ENCODE measurements around the gene COQ8B.
"Not testable (repeated sequence)": the region's sequence is repeated elsewhere in the genome, so short reads cannot be mapped to it uniquely, and the experiment has no call there.

Gene COQ8B

GRCh38 chr19:40716482-40717324, at the start of gene COQ8B, which contains the start of gene ITPKC:
COQ8B (minus strand) TSS chr19:40716886; CDS start chr19:40714632, 2,254 bp downstream.
ITPKC (plus strand) TSS chr19:40717112; CDS start chr19:40717136, 24 bp downstream.
- DNase-seq (ENCODE audit: low read depth): peak; percentile 100

GRCh38 chr19:40766385-40766784, 49.7 kb upstream of the COQ8B start:
- DNase-seq (ENCODE audit: low read depth): not testable (repeated sequence)

- no peak for DNase-seq (ENCODE audit: low read depth)
These were observed 47.3 kb upstream of the COQ8B start for GRCh38 chr19:40763963-40764362.

- no peak for DNase-seq (ENCODE audit: low read depth)
These were observed 46.8 kb upstream of the COQ8B start for GRCh38 chr19:40763526-40763925.

- DNase-seq (ENCODE audit: low read depth): no peak
These were observed 46.2 kb upstream of the COQ8B start for GRCh38 chr19:40762754-40763470.

GRCh38 chr19:40759352-40759751, 42.7 kb upstream of the COQ8B start:
- DNase-seq (ENCODE audit: low read depth): no peak

GRCh38 chr19:40758491-40758890, 41.8 kb upstream of the COQ8B start:
- no peak for DNase-seq (ENCODE audit: low read depth)

GRCh38 chr19:40756502-40757110, 39.9 kb upstream of the COQ8B start:
- DNase-seq (ENCODE audit: low read depth): no peak

GRCh38 chr19:40755791-40756190, 39.1 kb upstream of the COQ8B start:
- no peak for DNase-seq (ENCODE audit: low read depth)

GRCh38 chr19:40755248-40755624, 38.5 kb upstream of the COQ8B start:
- DNase-seq (ENCODE audit: low read depth): no peak

- DNase-seq (ENCODE audit: low read depth): no peak
These were observed 38.0 kb upstream of the COQ8B start for GRCh38 chr19:40754611-40755247.

GRCh38 chr19:40752257-40752781, 35.6 kb upstream of the COQ8B start:
- no peak for DNase-seq (ENCODE audit: low read depth)

- DNase-seq (ENCODE audit: low read depth): peak; percentile 93
These were observed 34.3 kb upstream of the COQ8B start, which contains the start of gene SNRPA for GRCh38 chr19:40750874-40751537. SNRPA (plus strand) TSS chr19:40751203; CDS start chr19:40751409, 206 bp downstream.

GRCh38 chr19:40750058-40750873, 33.6 kb upstream of the COQ8B start, which contains the start of gene ACTMAP:
ACTMAP (minus strand) TSS chr19:40750477; CDS start chr19:40749803, 674 bp downstream.
- DNase-seq (ENCODE audit: low read depth): peak; percentile 97

GRCh38 chr19:40747536-40747935, 30.9 kb upstream of the COQ8B start:
- no peak for DNase-seq (ENCODE audit: low read depth)

- no peak for DNase-seq (ENCODE audit: low read depth)
These were observed 28.7 kb upstream of the COQ8B start for GRCh38 chr19:40745402-40745780.

- DNase-seq (ENCODE audit: low read depth): no peak
These were observed 28.1 kb upstream of the COQ8B start for GRCh38 chr19:40744554-40745401.

GRCh38 chr19:40743926-40744325, 27.2 kb upstream of the COQ8B start:
- no peak for DNase-seq (ENCODE audit: low read depth)

- DNase-seq (ENCODE audit: low read depth): no peak
These were observed 26.2 kb upstream of the COQ8B start for GRCh38 chr19:40742886-40743285.

Measured in stimulated activated CD8-positive, alpha-beta memory T cell treated with anti-CD3 and anti-CD28 coated beads, Interleukin-12 subunit alpha, Interleukin-12 subunit beta, amount 100 ng/mL, for 4 hours (primary cell).